ENCODE results near the gene CMIP.

- TF ChIP-seq, protein P1, sequence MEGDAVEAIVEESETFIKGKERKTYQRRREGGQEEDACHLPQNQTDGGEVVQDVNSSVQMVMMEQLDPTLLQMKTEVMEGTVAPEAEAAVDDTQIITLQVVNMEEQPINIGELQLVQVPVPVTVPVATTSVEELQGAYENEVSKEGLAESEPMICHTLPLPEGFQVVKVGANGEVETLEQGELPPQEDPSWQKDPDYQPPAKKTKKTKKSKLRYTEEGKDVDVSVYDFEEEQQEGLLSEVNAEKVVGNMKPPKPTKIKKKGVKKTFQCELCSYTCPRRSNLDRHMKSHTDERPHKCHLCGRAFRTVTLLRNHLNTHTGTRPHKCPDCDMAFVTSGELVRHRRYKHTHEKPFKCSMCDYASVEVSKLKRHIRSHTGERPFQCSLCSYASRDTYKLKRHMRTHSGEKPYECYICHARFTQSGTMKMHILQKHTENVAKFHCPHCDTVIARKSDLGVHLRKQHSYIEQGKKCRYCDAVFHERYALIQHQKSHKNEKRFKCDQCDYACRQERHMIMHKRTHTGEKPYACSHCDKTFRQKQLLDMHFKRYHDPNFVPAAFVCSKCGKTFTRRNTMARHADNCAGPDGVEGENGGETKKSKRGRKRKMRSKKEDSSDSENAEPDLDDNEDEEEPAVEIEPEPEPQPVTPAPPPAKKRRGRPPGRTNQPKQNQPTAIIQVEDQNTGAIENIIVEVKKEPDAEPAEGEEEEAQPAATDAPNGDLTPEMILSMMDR (IDR thresholded peaks at IDR 0.05), result no peak
- TF ChIP-seq EP300 (IDR thresholded peaks at IDR 0.05; ENCODE audit: low read depth) (no peak), POLR2A (IDR thresholded peaks at IDR 0.05) (no peak), POLR2AphosphoS5 (IDR thresholded peaks at IDR 0.05) (peak; percentile 11 to 71 (median 61))
Observed at GRCh38 chr16:81707411-81708265, 263.0 kb downstream of the CMIP start.

Measured in transverse colon (tissue), 4 donors.